Panc1 (cell line): Measurements from ENCODE around the gene GON4L. TPM values are rescaled to one million over a fixed set of nuclear protein-coding genes. Genes with fewer than 3 reads are reported as not detected.

Experiments
- ATAC-seq: fragments of 200-7000 bp; cut with Tn5 transposase; 2 replicates; pipeline ENCODE4 v1.9.1; 2020; ENCODE audit warnings: mild to moderate bottlenecking, moderate library complexity
- BruUV-seq: library from RNA; stranded (reverse); fragments of 400-500 nt; replicated peaks from 2 replicates; lab custom pipeline; 2021; lab: Mats Ljungman, UMichigan
- CTCF ChIA-PET: fragments of 300-600 bp; sonication (Branson Sonifier 250); formaldehyde crosslinking; loops from one replicate; lab custom pipeline; 2022; ENCODE audit warnings: antibody characterized with exemption; lab: Charles Lee
- POLR2A ChIA-PET: fragments of 300-600 bp; sonication (Branson Sonifier 250); formaldehyde crosslinking; loops from one replicate; lab custom pipeline; 2022; ENCODE audit warnings: antibody characterized with exemption; lab: Charles Lee
- DNase-seq: peaks from one replicate; pipeline ENCODE4 v3.0.0-alpha.2; 2010; ENCODE audit warnings: low read depth, low spot score
- H3K27ac ChIP-seq: 2 replicates; pipeline ENCODE4 v1.5.1; 2011; ENCODE audit warnings: mild to moderate bottlenecking, low read length, inconsistent platforms
- H3K27me3 ChIP-seq: fragments of 200-500 bp; sonication (Bioruptor generic); 2 replicates; pipeline ENCODE4 v1.6.0; 2014; ENCODE audit warnings: low read length, inconsistent platforms; ENCODE audit not compliant: control insufficient read depth, insufficient read depth
- H3K36me3 ChIP-seq: fragments of 200-500 bp; sonication (Bioruptor generic); 2 replicates; pipeline ENCODE4 v1.5.1; 2014; ENCODE audit warnings: inconsistent platforms, mild to moderate bottlenecking, low read length, moderate library complexity; ENCODE audit not compliant: control insufficient read depth, insufficient read depth
- H3K4me1 ChIP-seq: 2 replicates; pipeline ENCODE4 v1.5.1; 2011; ENCODE audit warnings: inconsistent platforms, mild to moderate bottlenecking, low read length, moderate library complexity; ENCODE audit not compliant: control insufficient read depth, insufficient read depth
- H3K4me3 ChIP-seq, 2 experiments: 2 replicates each; pipeline ENCODE4 v1.5.1; 2011 to 2012; ENCODE audit warnings: low read depth in 2 of 2, low read length in 2 of 2, mild to moderate bottlenecking in 2 of 2, inconsistent platforms in 1 of 2, moderate library complexity in 1 of 2
- H3K9me3 ChIP-seq: fragments of 200-500 bp; sonication (Bioruptor generic); 2 replicates; pipeline ENCODE4 v1.5.1; 2014; ENCODE audit warnings: low read depth, mild to moderate bottlenecking, inconsistent platforms, low read length, moderate library complexity; ENCODE audit not compliant: control insufficient read depth, insufficient read depth
- POLR2AphosphoS5 ChIP-seq: IDR thresholded peaks from 2 replicates; pipeline ENCODE4 v1.6.1; 2012; ENCODE audit warnings: mild to moderate bottlenecking, low read depth, low read length, moderate library complexity
- SIN3A ChIP-seq: IDR thresholded peaks from 2 replicates; pipeline ENCODE4 v1.6.1; 2012; ENCODE audit warnings: low read depth, mild to moderate bottlenecking, low read length, moderate library complexity, borderline replicate concordance; ENCODE audit not compliant: insufficient read depth
- TCF7L2 ChIP-seq: IDR thresholded peaks from 2 replicates; pipeline ENCODE4 v1.6.1; 2011; ENCODE audit warnings: mild to moderate bottlenecking, low read depth, low read length, inconsistent platforms
- in situ Hi-C: cut with HindIII; loops from 2 replicates; pipeline ENCODE4 v1.10.0; 2016; ENCODE audit warnings: low sequenced_read_pairs, low pct_unique_long_range_greater_than_20kb
- intact Hi-C: fragments of 100-400 bp; cut with micrococcal nuclease; formaldehyde crosslinking; loops from one replicate; pipeline ENCODE4 v1.10.0; 2022; ENCODE audit not compliant: unreplicated experiment
- total RNA-seq: library from RNA; stranded (reverse); gene quantifications from one replicate; pipeline ENCODE4 v1.2.1, GENCODE V29; 2021; ENCODE audit not compliant: unreplicated experiment
- TF ChIP-seq, protein P1 (sequence below), 2 experiments: IDR thresholded peaks; 2 replicates each; pipeline ENCODE4 v1.6.1; 2011 to 2012; ENCODE audit warnings: low read depth in 2 of 2, control low read depth in 1 of 2, low read length in 1 of 2, mild to moderate bottlenecking in 1 of 2, moderate library complexity in 1 of 2; ENCODE audit not compliant: insufficient read depth in 1 of 2
- TF ChIP-seq, protein P2 (sequence below): fragments of 450-650 bp; IDR thresholded peaks from 2 replicates; pipeline ENCODE4 v1.5.1; 2017; ENCODE audit warnings: mild to moderate bottlenecking

The GON4L gene
- total RNA-seq, 1 experiment from 2014 or later: 47.6 TPM

DNA sequence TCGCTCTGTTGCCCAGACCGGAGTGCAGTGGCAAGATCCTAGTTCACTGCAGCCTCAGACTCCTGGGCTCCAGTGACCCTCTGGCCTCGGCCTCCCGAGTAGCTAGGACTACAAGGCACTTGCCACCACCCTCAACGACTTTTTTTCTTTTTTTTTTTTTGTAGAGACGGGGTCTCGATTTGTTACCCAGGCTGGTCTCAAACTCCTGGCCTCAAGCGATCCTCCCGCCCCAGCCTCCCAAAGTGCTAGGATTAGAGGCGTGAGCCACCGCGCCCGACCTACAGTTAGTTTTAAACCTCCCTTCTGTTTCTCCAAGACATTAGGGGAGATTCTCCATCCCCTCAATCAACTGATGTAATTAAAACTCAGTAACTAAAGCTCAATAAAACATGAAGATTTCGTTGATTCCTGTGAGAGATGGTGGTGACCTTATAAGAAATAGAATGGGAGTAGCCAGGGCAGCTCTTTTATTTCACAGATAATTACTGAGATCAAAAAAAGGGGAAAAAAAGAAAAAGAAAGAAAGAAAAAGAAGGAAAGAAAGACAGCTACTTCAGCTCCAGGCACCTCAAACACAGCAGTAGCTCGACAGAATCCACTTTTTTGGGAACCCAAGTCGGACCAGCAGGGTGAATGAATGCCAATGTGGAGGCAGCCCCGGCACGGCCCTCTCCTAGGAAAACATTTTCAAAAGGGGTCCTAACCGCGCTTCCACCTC is 598 bp downstream of the GON4L start (continued):
- TF ChIP-seq, protein P1, sequence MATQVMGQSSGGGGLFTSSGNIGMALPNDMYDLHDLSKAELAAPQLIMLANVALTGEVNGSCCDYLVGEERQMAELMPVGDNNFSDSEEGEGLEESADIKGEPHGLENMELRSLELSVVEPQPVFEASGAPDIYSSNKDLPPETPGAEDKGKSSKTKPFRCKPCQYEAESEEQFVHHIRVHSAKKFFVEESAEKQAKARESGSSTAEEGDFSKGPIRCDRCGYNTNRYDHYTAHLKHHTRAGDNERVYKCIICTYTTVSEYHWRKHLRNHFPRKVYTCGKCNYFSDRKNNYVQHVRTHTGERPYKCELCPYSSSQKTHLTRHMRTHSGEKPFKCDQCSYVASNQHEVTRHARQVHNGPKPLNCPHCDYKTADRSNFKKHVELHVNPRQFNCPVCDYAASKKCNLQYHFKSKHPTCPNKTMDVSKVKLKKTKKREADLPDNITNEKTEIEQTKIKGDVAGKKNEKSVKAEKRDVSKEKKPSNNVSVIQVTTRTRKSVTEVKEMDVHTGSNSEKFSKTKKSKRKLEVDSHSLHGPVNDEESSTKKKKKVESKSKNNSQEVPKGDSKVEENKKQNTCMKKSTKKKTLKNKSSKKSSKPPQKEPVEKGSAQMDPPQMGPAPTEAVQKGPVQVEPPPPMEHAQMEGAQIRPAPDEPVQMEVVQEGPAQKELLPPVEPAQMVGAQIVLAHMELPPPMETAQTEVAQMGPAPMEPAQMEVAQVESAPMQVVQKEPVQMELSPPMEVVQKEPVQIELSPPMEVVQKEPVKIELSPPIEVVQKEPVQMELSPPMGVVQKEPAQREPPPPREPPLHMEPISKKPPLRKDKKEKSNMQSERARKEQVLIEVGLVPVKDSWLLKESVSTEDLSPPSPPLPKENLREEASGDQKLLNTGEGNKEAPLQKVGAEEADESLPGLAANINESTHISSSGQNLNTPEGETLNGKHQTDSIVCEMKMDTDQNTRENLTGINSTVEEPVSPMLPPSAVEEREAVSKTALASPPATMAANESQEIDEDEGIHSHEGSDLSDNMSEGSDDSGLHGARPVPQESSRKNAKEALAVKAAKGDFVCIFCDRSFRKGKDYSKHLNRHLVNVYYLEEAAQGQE (IDR thresholded peaks at IDR 0.05; ENCODE audit: insufficient read depth in 1 of 2, low read depth in 2 of 2, low read length in 1 of 2): no peak

DNA sequence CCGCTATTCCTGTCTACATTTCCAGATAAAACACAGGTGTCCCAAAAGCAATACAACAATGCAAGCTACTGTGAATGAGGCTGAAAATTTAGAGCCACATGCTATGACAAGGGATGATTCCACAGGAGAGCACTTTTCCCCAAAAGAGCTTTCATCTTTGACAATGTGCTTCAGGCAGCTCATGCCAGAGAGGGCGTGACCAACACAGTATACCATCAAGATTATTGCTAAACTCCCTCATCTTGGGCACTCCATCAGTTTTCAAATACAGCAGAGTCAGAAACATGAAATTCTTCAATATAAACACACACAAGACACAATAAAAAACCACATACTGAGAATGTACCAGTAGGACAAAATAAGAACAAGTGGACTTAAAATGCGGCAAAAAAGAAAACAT is 6.7 kb downstream of the GON4L start:
- intact Hi-C loops: no loop called here

More for the DNA sequence above, 6.7 kb downstream of the GON4L start:
- Histone ChIP-seq H3K27me3 (no peaks in the 10 kb centered on the region), H3K9me3 (no peaks in the 10 kb centered on the region), H3K36me3 (peaks cover 17% of the 10 kb centered on the region), H3K27ac (no peak overlapping the region), H3K4me1 (no peaks in the 10 kb centered on the region), H3K4me3 (no peak overlapping the region)
- ChIA-PET POLR2A (no interaction called here), CTCF (no interaction called here)
- no peak for DNase-seq
- TF ChIP-seq TCF7L2 (no peak), SIN3A (no peak), POLR2AphosphoS5 (no peak)
- TF ChIP-seq, protein P2, sequence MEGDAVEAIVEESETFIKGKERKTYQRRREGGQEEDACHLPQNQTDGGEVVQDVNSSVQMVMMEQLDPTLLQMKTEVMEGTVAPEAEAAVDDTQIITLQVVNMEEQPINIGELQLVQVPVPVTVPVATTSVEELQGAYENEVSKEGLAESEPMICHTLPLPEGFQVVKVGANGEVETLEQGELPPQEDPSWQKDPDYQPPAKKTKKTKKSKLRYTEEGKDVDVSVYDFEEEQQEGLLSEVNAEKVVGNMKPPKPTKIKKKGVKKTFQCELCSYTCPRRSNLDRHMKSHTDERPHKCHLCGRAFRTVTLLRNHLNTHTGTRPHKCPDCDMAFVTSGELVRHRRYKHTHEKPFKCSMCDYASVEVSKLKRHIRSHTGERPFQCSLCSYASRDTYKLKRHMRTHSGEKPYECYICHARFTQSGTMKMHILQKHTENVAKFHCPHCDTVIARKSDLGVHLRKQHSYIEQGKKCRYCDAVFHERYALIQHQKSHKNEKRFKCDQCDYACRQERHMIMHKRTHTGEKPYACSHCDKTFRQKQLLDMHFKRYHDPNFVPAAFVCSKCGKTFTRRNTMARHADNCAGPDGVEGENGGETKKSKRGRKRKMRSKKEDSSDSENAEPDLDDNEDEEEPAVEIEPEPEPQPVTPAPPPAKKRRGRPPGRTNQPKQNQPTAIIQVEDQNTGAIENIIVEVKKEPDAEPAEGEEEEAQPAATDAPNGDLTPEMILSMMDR: no peak
- TF ChIP-seq, protein P1 (IDR thresholded peaks at IDR 0.05; ENCODE audit: insufficient read depth in 1 of 2, low read depth in 2 of 2, low read length in 1 of 2): no peak
- no peak for ATAC-seq
- in situ Hi-C loops: no loop called here
- BruUV-seq: no TSS peak
